Loucy (cell line): ENCODE measurements around the gene CORO1C.

ENCODE experiments used
- EZH2phosphoT487 ChIP-seq: fragments of 200-600 bp; IDR thresholded peaks from 2 replicates; pipeline ENCODE4 v1.6.1; 2018; ENCODE audit warnings: antibody characterized with exemption, mild to moderate bottlenecking, moderate library complexity, borderline replicate concordance
- TF ChIP-seq, protein P1 (sequence below): fragments of 200-600 bp; sonication (generic); conservative IDR thresholded peaks from 2 replicates; pipeline ENCODE4 v1.5.1; 2014; ENCODE audit warnings: mild to moderate bottlenecking, antibody characterized with exemption, low read length

DNA sequence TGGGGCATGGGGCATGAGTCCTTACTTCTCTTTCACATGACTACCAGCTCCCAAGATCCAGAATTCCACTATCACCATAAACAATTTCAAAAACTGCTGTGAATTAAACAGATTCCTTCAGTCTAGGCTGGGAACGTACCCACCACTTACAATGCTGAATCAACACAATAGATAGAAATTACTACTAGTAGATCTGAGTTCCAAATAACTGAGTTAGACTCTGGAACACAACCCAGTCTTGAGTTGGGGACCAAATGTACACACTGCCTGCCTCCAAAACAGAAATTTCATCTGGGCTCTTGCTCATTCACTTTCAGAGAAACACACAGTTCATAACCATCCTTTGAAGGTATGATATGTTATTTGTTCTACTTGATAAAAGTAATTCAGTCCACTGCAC, 8.9 kb downstream of the CORO1C start:
- TF ChIP-seq, protein P1, sequence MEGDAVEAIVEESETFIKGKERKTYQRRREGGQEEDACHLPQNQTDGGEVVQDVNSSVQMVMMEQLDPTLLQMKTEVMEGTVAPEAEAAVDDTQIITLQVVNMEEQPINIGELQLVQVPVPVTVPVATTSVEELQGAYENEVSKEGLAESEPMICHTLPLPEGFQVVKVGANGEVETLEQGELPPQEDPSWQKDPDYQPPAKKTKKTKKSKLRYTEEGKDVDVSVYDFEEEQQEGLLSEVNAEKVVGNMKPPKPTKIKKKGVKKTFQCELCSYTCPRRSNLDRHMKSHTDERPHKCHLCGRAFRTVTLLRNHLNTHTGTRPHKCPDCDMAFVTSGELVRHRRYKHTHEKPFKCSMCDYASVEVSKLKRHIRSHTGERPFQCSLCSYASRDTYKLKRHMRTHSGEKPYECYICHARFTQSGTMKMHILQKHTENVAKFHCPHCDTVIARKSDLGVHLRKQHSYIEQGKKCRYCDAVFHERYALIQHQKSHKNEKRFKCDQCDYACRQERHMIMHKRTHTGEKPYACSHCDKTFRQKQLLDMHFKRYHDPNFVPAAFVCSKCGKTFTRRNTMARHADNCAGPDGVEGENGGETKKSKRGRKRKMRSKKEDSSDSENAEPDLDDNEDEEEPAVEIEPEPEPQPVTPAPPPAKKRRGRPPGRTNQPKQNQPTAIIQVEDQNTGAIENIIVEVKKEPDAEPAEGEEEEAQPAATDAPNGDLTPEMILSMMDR = no peak
- TF ChIP-seq EZH2phosphoT487 = no peak
